A549 treated with DMSO at 1 μM for 4 hours (cell line): ENCODE results near the gene RHO. TPM values are rescaled to one million over a fixed set of nuclear protein-coding genes. Genes with fewer than 3 reads are reported as not detected.

Experiments
- total RNA-seq: library from RNA; stranded (reverse); fragments of 200-300 nt; extraction: Qiagen RNA extraction; gene quantifications from 5 replicates; pipeline ENCODE4 v1.2.3, GENCODE V29; 2022; ENCODE audit warnings: low read depth

RHO gene
- not detected in 5 replicates for total RNA-seq

GRCh38 chr3:129528589-129529100, at the start of gene RHO:
Gene RHO, plus strand, starts transcription at chr3:129528639. Its CDS starts 95 bp downstream, at chr3:129528734.

GRCh38 chr3:129543156-129543790, 14.8 kb downstream of the RHO start, which contains the start of gene H1-8:
Gene H1-8, plus strand, starts transcription at chr3:129543175. Its CDS starts 44 bp downstream, at chr3:129543219.

Other genes starting within 250 kb of the RHO start
- gene HMCES, start 249.8 kb upstream of the RHO start, total RNA-seq: 40.5 to 45.3 TPM (median 43.6 TPM) in 5 replicates
- 0.40 to 0.67 TPM (median 0.51 TPM) in 5 replicates for gene EFCAB12, start 100.0 kb upstream of the RHO start, total RNA-seq
- 20.8 to 27.0 TPM (median 22.7 TPM) in 5 replicates for gene MBD4, start 88.7 kb upstream of the RHO start, total RNA-seq
- 11.8 to 14.5 TPM (median 13.5 TPM) in 5 replicates for gene IFT122, start 88.4 kb upstream of the RHO start, total RNA-seq
- not detected in 5 replicates for gene H1-8, start 14.5 kb downstream of the RHO start, total RNA-seq
- gene PLXND1, start 78.0 kb downstream of the RHO start, total RNA-seq: 74.4 to 95.3 TPM (median 86.1 TPM) in 5 replicates